ENCODE data around the gene ULK4.

ULK4 gene

DNA sequence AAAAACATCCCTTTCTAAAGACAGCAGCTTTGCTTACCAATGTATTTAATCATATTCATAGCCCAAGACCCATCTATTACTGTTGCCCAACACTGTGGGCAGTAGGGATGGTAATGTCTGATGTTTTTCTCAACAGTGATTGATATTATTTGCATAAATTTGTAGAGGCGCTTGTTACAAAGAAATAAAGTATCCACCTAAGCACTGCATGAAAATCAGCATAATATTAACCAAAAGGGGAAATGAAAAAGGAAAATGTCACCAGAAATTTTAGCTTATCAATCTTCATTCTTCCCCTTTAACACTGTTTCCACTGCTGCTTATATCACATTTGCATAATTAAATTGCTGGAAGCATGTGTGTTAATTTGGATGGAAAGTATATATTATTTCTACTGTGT is 622.1 kb downstream of the ULK4 start:
- DNase-seq = no peak

DNA sequence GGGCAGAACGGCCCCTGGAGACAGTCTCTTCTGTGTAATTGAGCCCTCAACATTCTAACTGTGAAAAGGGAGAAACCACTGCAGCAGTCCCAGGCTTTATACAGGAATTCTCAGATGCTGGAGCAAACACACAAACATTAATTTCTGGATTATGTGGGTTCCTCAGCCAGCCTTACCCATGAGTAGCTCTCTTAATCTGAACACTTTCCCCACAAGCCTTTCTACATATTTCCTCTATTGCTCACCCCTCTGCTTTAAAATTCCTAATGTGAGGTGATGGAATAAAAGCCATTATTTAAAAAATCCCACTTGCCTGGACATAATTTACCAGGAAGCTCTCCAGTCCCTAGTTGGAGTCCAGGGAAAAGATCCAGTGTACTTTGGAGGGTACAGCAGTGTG is 623.6 kb downstream of the ULK4 start:
- no peak for DNase-seq

DNA sequence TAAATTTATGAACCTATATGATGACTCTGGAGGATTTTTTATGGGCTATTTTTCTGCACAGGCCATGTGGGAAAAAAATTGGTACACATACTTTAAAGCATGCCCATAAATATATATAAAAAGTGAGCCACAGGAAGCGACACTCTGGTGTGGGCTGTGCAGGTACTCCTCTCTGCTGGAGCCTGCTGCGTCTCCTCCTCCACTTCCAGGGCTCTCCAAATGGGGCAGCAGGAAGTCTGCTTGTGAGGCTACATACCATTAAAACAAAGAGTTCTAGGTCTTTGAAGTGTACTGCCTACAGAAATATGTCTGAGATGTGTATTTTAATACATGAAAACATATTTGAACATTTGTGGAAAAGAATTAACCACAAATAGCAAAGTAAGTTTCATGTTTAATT is 627.5 kb downstream of the ULK4 start:
- no peak for DNase-seq

DNA sequence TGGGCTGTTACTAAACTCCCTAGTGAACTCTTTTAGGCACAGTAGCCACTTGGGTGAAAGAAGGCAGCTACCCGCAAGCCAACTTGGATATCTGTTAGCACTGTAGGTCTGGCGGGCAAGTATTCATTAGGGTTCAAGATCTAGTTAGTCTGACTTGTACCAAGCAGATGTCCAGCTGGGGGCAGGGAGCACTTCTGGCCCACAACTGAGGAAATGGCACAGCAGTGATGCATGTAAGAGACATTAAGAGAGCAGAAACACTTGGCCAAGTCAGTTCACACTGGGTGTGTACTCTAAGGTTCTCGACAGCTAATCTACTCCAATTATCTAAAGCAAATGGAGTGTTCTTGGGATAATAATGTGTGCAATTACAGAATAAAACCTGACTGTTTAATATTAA is 630.9 kb downstream of the ULK4 start:
- no peak for DNase-seq

DNA sequence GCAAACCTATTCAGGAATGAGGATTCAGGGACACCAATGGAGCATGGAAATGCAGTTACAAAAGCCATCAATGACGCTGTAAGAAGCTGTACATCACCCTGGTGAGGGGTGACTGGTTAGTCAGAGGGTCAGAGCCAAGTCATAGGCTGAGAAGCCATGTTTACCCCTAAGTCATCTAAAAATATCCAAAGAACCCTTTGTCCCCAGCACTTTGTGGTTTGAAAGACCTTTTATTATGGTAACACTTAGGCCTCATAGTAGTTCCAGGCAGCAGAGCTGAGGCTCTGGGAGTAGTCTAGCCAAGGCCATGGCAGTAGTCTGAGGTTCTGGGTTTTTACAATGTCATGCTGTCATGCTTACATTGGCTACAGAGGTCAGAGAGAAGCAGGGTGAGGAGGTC is 631.4 kb downstream of the ULK4 start:
- no peak for DNase-seq

DNA sequence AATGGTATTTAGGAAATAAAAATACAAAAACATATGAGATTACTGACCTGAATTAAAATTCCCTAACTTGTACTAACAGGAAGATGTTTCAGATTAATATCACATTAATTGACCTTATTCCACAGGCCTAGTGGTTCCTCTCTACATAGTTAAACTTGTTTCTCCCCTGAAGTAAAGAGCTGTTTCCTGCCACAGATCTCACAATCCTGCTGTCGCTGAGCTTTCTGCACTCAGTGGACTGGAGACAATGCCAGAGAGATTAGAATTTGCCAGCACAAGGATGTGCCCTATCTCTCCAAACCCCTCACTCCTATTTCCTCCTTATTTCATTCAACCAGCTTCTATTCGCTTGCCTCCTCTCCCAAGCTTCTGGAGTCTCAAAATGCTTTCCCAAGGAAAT is 632.0 kb downstream of the ULK4 start:
- no peak for DNase-seq

DNA sequence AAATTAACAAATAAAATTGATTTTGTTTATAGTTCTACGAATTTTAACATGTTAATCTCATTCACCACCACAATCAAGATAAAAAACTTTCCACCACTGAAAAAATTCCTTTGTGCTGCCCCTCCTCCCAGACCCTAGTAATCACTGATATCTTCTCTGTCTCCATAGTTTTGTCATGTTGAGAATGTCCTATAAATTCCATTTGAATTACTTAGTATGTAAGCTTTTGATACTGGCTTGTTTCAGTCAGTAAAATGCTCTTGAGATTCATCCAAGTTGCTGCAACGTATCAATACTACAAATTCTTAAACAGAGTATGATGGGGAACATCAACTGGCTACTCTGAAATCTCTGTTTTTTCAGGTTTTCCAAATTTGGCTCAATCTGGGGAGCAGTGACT is 633.0 kb downstream of the ULK4 start:
- DNase-seq = no peak

DNA sequence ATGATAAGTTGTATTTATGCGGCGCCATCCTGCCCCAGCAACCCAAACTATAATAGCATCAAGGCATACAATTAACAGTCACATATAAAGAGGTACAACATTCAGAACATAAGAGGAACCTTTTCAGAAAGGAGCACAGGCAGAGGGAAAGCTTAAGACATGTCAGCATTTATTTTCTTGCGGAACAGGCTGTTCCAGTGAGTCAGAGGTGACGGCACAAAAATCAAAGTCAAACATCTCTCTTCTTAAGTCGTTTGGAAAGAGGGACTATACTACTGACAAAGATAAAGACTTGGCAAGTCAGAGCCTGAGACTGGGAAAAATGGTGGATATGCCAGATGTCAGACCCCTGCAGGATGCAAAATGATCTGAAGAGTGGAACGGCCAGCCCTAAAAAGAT is 634.2 kb downstream of the ULK4 start:
- no peak for DNase-seq

DNA sequence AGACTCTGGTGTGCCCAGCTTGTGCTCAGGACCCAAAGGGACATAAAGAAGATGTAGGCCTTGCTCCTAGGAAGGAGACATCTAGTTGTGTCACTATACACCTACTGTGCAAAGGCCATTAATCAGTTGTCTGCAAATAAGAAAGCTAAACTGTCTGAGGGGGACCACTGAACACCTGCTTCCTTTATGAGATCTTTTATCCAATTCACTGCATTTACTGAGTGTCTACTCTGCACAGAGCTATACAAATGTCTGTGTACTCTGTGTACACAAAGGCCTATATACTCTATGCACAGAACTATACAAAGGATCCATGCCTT is 637.8 kb downstream of the ULK4 start:
- no peak for DNase-seq

DNA sequence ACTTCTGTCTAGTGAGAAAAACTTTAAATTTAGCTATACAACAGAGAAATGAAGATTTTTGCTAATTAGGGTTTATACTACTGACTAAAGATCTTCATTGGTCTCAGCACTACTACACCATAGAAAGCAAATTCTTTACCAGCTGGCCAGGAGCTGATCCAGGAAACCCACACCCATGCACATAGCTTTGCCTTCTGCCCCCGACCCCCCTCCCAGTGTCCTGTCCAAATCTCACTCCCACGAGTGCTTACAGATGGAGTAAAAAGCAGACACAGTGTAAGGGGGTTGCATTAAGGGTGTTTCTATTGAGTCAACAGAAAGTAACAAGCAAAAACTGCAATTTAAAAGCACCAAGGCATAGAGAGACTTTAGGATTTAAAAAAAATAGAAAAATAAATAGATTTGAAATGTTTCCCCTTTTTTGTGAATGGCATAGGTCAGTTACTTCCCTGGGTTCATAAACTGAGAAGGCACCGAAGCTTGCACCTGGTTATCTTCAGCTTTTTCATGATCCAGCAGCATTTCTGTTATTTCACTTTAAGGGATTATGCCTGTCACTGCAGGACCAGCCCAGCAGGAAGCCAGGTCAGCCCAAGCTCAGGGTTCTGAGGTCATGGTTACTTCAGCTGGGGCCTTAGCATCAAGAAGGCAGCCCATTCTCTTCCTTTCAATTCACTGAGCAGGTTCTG is 638.3 kb downstream of the ULK4 start:
- DNase-seq = no peak

DNA sequence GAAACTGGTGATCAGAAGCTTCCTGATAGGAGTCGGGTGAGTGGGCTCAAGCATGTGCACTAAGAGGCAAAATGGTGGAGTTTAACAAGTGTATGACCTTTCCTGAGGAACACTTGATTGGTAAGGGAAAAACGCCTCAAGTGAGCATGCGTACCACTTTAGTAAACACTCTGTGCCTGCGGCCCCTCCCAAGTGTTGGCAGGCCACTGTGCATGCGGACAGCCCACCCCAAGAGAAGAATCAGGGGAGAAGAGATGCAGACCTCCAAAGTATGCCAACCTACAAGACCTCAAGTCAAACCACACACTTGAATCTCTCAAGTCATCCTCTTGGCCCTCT is 640.3 kb downstream of the ULK4 start:
- no peak for DNase-seq

DNA sequence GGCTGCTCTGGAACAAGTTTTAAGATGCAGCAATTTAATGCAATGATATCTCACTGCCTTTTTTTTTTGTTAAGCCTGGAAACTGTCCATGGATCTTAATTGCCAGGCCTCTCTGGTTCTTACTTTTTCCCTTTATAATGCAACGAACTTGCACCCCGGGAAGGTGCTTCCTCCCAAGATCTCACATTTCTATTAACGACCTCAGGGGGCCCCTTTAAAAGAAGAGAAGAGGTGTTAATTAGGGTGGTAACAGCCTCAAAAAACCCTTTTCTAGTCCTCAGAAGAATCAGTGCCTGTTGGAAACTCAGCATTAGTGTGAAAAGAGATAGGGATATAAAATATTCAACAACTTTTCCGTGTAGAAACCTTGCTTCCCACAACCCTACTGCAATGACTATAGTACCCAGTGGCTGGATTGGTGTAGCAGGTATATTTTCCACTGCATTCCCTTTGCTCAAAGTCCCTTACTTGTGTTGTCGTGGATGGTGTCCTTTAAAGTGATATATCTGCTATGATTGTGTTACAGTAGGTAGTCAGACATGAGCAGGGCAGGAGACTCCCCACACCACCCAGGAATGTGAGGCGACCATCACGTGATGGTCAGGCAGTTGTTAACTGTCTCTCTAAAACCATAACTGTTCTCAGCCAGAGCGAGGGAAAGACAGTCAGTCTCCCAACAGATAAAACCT is 640.8 kb downstream of the ULK4 start:
- DNase-seq = no peak

DNA sequence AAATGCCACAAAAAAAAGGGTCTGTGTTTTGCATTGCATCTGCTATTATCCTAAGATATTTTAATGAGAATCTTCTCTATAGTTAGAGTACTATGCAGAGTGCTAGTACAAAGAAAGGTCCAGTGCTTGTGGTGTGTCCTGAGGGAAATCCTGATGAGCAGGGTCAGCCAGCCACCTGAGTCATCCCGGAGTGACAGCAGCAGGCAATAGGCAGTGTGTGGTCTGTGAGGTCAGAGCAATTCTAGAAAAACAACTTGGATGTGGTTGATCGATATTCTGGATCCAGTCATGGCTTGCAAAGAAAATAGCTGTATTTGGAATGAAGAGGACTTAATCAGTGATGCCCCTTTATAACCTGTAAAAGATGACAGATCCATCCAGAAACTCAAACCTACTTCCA is 643.4 kb downstream of the ULK4 start:
- no peak for DNase-seq

DNA sequence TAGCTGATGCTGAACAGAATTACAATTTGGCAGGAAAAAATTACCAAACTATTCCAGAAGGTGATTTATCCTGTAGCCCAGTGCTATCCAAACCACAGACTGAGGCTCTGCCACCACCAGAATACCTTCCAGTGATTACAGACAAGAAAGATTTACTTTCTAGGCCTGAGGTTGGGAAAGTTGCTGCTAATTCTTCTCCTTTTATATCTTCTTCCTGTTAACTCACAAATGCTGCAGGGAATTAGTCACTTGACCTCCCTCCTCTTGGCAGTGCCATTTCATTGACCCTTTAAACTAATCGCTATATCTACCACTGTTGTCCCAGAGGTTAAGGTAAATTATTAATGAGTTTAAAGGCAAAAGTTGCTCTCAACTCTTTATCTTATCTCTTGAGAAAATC is 644.2 kb downstream of the ULK4 start:
- DNase-seq = no peak

DNA sequence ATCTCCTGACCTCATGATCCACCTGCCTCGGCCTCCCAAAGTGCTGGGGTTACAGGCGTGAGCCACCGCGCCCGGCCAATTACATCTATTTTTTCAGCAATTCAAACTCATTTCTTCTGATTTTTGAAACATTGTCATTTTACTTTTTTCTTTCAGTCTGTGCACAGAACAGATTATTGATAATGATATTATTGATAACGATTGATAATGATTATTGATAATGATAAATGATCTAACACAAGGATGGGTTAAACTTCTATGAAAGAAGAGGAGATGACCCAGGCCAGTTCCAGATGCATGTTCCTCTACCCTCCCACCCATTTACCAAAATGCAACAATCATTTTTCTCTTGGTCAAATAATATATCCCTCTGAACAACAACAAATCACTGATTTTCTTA is 644.6 kb downstream of the ULK4 start:
- no peak for DNase-seq

DNA sequence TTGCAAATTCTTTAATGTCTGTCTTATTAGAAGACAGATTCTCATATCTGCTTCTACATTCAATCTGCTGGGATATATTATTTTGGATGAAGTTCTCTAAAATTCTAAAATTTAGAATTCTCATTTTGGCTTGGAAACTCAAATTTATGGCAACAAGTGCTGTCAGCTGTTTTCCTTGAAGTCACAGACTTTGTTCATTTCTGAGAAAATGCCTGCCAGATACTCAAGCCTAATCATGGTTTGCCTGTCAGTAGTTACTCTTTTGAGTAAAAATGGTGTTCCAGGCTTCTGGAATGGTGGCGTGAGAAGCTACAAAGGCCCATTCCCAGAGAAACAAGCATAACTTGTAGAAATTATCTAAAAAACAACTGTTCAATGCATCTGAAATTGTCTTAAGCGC is 646.8 kb downstream of the ULK4 start:
- no peak for DNase-seq

DNA sequence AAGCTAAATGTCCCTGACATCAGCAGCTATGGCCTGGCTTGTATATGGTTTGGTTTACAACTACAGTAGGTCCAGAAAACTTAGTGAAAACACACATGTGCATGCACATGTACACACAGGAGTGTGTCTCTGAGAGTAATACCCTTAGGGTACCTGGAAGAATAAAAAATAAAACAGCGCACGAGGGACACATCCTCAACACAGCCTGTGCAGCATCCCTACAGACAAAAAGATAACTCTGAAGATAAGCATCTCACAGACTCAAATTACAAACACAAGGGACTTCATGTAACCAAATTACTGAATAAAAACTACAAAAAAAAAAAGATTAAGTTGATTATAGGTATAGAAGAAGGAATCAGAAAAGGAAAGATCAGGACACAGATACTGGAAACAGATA is 653.8 kb downstream of the ULK4 start:
- DNase-seq = no peak

DNA sequence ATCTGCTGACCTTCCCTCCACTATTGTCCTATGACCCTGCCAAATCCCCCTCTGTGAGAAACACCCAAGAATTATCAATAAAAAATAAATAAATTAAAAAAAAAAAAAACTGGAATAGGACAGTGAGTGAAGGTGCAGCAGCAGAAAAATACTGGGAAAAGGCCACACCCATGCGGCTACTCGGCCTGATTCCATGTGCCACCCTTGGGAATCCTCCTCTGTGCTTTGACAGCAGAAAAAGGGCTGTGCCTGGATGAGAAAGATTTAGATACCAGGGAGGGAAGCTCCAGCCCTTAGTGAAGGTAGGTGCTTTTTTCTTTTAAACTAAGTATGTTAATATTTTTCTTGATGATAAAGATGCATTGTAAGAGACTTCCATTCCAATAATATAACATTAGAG is 654.8 kb downstream of the ULK4 start:
- DNase-seq = no peak

DNA sequence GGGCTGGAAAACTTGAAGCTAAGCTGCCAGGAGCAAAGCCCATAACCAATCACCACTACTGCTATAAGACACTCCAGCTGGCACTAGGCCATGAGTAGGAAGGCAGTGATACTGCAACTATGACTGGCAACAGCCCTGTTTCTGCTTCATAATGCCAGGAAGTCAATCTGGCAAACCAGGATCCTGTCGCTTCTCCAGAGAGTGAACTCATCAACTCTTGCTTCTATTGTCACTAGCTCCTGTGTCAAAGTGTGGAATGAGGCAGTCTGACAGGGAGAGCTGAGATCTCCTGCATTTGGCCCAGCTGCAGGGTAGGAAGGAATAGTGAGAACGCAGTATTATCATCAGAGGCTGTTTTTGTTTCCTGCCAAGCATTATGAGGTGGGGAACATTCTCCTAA is 657.3 kb downstream of the ULK4 start:
- DNase-seq = no peak

DNA sequence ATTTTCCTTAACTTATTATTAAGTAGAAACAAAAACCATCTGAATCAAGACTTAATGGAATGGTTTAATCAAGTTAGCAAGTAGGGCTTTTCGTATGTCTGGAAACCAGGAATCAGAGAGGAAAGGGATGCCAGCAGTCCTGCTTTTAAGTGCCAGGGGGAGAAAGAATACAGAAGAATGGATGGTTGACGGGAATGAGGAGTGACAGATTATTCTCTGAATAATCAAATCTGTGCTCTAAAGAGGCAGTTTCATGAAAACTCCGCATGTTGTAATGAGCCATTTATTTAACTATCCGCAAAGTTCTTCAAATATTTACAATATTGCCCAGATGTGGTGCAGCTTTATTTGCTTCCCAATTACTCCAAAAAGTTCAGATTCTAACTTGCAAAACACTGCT is 659.6 kb downstream of the ULK4 start:
- DNase-seq = no peak

DNA sequence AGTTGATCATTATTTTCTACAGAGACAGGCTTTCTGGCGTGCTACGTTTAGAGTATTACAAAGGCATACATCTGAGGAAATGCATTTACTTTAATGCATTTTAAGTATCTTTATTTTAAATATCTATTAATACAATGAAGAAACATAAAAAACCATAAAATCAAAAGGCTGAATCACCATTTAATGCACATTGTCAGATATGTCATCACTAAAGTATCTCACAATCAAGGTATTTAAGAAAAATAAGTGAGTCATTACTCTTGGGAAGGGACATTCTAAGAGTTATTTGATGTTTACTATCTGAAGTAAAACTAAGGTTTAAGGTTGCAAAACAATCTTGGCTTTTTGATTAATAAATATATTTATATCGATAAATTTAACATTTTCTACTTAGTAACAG is 660.4 kb downstream of the ULK4 start:
- no peak for DNase-seq

DNA sequence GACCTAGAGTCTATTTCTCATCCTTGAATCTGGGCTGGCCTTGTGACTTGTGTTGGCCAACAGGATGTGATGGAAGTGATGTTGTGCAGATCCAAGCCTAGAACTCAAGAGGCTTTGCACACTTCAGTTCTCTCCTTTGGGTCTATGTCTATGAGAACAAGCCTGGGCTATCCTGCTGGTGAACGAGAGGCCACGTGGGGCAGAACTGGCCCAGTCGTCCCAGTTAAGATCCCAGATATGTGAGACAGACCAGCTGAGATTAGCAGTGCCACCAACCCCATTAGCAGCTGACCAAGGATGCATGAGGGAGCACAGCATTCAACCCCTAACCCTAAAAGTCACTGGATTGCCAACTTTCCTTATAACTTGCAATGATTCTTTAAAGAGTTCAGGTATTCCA is 662.9 kb downstream of the ULK4 start:
- DNase-seq = no peak

DNA sequence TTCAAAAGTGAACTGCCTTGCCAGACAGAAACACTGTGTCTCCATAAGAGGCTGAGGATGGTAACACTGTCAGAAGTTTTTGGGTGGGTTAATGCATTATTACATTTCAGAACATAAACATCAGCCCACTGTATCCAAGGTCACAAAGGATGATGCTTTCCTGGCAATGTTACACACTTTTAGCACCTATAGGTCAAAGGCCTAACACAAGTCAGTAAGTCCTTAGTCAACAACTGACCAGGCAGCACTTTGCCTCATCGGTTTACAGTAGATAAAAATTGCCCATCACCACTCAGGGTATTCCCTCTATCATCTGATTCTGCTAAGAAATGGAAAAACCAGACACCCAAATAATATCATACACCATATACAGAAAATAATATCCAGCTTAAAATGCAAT is 664.2 kb downstream of the ULK4 start:
- DNase-seq = no peak

DNA sequence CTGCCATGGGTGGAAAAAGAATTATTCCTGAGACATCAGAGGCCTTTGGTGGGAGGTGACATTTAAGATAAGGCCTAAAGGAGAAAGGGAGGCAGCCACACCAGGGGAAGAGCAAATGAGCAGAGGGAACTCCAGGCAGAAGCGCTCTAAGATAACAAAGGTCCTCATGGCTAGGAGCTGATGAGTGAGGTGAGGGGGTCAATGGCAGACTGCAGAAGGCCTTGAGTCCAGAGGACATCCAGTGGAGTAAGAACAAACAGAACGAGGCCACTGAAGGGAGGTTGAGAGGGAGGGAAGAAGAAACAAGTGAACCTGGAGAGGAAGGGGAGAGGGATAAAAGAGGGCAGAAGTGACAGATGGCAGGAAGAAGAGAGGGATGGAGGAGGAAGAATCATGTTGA is 665.3 kb downstream of the ULK4 start:
- DNase-seq = no peak

DNA sequence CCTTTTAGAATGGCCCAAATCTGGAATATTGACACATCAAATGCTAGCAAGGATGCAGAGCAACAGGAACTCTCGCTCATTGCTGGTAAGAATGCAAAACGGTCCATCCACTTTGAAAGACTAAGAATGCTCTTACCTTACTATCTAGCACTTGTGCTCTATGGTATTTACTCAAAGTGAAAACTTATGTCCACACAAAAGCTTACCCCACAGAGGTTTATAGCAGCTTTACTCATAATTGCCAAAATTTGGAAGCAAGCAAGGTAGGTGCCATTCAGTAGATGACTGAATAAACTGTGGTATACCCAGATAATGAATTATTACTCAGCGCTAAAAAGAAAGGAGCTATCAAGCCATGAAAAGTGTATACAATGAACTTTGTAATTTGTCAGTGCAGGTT is 666.2 kb downstream of the ULK4 start:
- no peak for DNase-seq

Data from SIG-M5 (cell line).